GM18951 (cell line): ENCODE results near the gene NEDD4L.

Experiments
- POLR2A ChIP-seq: IDR thresholded peaks from 4 replicates; pipeline ENCODE4 v1.6.1; 2011; ENCODE audit warnings: mild to moderate bottlenecking; ENCODE audit not compliant: insufficient read length, insufficient read depth; ENCODE audit errors: extremely low read depth
- in situ Hi-C: fragments of 300-500 bp; cut with MboI; formaldehyde crosslinking; loops from one replicate; pipeline ENCODE4 v1.12.0; 2022; ENCODE audit warnings: low sequenced_read_pairs, mixed read lengths, inconsistent platforms; ENCODE audit not compliant: unreplicated experiment

The NEDD4L gene

DNA sequence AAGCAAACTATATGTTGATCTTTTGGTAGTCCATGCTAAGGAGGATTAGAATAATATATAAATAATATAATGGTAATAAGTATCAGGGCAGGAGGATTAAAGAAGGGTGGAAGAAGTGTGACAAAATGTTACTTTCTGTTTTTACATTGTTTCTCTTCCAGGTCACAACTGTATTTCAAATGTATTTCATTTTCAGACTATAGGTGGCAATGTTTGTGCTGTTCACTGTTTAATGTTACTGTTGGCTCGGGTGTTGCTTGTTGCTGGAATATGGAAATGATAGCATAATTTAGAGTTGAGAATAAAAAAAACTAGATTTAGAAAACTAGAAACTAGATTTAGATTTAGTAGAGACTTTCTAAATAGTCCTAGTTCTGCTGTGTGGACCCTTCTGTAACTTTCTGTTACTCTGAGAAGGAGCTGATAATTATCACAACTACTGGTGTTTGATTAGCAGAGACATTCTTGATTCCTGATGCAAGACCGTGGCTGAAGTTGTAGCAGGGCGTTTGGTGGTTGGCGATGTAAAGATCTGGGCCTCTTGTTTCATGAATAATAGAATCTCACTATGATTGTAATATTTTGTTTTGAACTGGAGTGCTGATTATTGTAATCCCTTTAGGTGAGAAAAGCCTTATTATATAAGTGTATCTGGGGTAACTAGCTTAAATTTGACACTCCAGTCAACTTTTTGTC lies 7.9 kb downstream of the NEDD4L start:
- in situ Hi-C loops: loop anchor here (5.0 kb wide), 1 partner anchor 50 kb away; no protein-coding TSS in a partner anchor
- TF ChIP-seq POLR2A: no peak

- in situ Hi-C loops: loop anchor here (5.0 kb wide), 1 partner anchor 49 kb away; no protein-coding TSS in a partner anchor
- TF ChIP-seq POLR2A: no peak
Measured at GRCh38 chr18:58052960-58053359, 8.9 kb downstream of the NEDD4L start.

DNA sequence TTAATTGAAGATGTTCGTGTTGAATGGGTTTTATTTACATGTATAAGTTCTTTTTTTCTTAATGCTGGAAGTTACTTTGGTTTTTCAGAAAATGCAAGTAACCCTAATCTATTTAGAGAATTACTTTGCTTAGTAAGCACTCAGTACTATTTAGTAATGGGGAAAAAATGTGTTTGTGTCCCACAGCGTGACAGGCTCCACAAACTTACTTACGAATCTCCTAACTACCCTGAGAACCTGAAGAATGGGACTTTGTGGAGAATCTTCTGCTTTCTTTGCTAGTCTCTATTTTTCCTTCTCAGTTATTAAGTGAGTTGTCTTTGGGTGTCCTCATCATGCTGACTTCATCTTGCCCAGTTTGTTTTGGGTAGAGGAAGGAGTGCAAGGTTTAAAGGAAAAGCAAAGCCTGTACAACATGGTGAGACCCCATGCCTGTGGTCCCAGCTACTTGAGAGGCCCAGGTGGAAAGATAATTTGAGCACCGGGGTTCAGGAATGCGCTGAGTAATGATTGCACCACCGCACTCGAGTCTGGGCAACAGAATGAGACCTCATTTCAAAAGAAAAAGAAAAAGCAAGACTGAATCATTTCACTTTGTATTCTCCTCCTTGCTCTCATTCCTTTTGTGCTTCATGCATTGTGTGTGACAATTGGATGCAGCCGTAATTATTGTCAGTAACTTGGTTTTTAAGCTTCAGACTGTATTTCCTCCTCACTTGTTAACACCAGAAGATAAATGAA lies 10.2 kb downstream of the NEDD4L start:
- in situ Hi-C loops: loop anchor here (5.0 kb wide), 1 partner anchor 48 kb away; no protein-coding TSS in a partner anchor
- no peak for TF ChIP-seq POLR2A

GRCh38 chr18:58055890-58056558 lies 12.0 kb downstream of the NEDD4L start:
- TF ChIP-seq POLR2A: no peak
- in situ Hi-C loops: no loop called here

DNA sequence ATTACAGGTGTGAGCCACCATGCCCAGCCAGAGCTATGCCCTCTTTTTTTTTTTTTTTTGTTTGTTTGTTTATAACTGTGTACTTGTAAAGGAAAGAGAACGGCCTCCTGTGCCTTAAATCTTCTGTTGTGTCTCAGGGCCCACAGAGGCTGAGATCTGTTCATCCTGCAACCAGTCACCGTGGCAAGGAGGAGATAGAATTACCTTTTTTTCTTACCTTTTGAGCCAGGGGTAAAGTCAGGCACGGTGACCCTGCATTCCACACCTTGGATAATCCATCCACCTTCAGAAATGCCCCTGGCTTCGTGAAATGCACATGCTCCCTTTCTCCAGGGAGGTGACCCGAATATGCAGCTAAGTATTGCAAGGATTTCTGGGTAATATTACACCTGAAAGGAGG lies 12.8 kb downstream of the NEDD4L start:
- in situ Hi-C loops: no loop called here
- no peak for TF ChIP-seq POLR2A

GRCh38 chr18:58057291-58057965 lies 13.4 kb downstream of the NEDD4L start:
- TF ChIP-seq POLR2A: no peak
- in situ Hi-C loops: no loop called here

DNA sequence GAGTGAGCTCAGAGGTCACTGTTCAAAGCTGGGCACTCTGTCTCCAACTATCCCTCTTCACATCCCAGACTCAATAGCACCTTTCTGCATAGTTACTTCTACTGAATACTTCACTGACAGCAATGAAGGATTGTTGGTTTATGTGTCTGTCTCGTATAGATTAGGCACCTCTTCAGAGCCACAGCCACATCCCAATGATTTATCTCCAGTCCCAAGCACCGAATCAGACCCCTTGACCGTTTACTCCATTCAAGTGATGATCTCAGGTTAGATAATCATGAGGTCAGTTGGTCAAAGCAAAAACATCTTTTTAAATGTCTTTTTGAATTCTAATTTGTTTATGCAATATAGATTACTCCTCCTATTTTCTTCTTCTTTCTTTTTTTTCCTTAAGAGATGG lies 14.7 kb downstream of the NEDD4L start:
- in situ Hi-C loops: no loop called here
- TF ChIP-seq POLR2A: no peak

GRCh38 chr18:58060254-58060653 lies 16.2 kb downstream of the NEDD4L start:
- in situ Hi-C loops: no loop called here
- no peak for TF ChIP-seq POLR2A

DNA sequence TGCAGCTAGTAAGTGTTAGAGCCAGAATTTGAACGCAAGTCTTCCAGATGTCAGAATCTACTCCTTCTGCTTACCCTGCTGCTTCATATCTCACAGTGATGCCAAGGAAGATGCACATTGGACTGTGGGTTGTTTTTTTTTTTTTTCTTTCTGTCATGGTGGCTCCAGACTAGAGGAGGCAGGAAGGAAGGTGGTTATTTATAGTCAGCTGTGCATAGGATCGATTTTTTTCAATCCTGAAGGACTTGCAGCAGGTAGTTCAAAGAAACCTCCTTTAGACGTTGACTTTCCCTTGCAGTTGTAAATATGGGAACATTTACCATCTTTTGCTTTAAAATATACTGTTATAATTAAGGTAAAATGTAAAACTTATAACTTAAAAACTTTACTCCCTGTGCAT lies 17.3 kb downstream of the NEDD4L start:
- no peak for TF ChIP-seq POLR2A
- in situ Hi-C loops: no loop called here

GRCh38 chr18:58064406-58064998 lies 20.5 kb downstream of the NEDD4L start:
- no peak for TF ChIP-seq POLR2A
- in situ Hi-C loops: no loop called here

DNA sequence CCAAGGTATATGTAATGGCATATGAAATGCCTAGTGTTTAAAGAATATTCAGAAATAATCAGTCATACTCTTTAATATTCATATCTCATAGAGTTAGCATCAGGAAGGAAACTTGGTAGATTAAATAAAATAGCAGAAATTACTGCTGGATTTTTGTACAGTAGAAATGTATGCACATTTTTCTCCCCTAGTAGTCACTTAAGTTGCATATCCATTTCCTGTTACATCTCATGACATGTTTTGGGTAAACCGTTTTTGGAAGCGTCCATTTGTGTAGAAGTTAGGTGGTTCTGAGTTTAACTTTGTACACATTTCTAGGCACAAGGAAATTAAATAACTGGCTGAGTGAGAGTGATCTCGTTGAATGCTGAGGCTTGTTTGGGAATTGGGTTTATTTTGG lies 21.9 kb downstream of the NEDD4L start:
- no peak for TF ChIP-seq POLR2A
- in situ Hi-C loops: no loop called here

GRCh38 chr18:58067601-58068000 lies 23.6 kb downstream of the NEDD4L start:
- in situ Hi-C loops: no loop called here
- no peak for TF ChIP-seq POLR2A

DNA sequence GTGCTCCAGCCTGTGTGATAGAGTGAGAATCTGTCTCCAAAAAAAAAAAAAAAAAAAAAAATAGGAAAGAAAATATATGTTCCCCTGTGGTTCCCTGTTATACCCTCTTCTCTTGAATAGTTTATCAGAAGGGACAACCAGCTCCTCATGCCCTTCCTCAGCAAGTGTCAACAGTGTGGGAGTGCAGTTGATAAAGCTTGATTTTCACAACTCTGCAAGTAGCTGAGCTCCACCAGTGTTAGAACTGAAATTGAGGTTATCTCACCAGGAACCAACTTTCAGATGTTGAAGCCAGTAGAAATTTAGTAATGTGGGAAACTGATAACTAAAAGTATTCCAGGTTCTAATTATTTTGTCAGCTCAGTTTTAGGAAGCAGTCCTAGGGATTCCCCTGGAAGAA lies 25.1 kb downstream of the NEDD4L start:
- in situ Hi-C loops: no loop called here
- no peak for TF ChIP-seq POLR2A
